DOHH2 (cell line): ENCODE data around the gene CUL3.
A peak's percentile ranks its signal among the peaks of the same experiment; 100 is the strongest.

Experiments
- H3F3A ChIP-seq: fragments of 200-600 bp; sonication (generic), shearing (Covaris generic); 2 replicates; pipeline ENCODE4 v1.6.0; 2016; ENCODE audit warnings: antibody characterized with exemption, mild to moderate bottlenecking; ENCODE audit not compliant: control insufficient read depth, insufficient read depth
- H3K27ac ChIP-seq: fragments of 200-600 bp; sonication (generic); 2 replicates; pipeline ENCODE4 v1.5.1; 2014; ENCODE audit warnings: low read depth, mild to moderate bottlenecking, low read length, moderate library complexity
- H3K27me3 ChIP-seq: fragments of 200-600 bp; sonication (generic); 2 replicates; pipeline ENCODE4 v1.6.1; 2014; ENCODE audit warnings: mild to moderate bottlenecking, low read length, mixed read lengths; ENCODE audit not compliant: control insufficient read depth
- H3K36me3 ChIP-seq: fragments of 200-600 bp; sonication (generic); 2 replicates; pipeline ENCODE4 v1.6.1; 2014; ENCODE audit warnings: mild to moderate bottlenecking, low read length, moderate library complexity, mixed read lengths; ENCODE audit not compliant: control insufficient read depth
- H3K4me1 ChIP-seq: fragments of 200-600 bp; sonication (generic); 2 replicates; pipeline ENCODE4 v1.6.1; 2014; ENCODE audit warnings: mild to moderate bottlenecking, low read length, mixed read lengths; ENCODE audit not compliant: control insufficient read depth
- H3K4me2 ChIP-seq: fragments of 200-600 bp; sonication (generic); 2 replicates; pipeline ENCODE4 v1.6.0; 2014; ENCODE audit warnings: mild to moderate bottlenecking, low read length, moderate library complexity
- H3K4me3 ChIP-seq: fragments of 200-600 bp; sonication (generic); 2 replicates; pipeline ENCODE4 v1.5.1; 2014; ENCODE audit warnings: mild to moderate bottlenecking, low read length, mixed read lengths
- H3K79me2 ChIP-seq: fragments of 200-600 bp; sonication (generic); 2 replicates; pipeline ENCODE4 v1.6.1; 2014; ENCODE audit warnings: mild to moderate bottlenecking, low read length, mixed read lengths; ENCODE audit not compliant: control insufficient read depth
- H3K9me2 ChIP-seq: fragments of 200-600 bp; sonication (generic); replicated peaks from 2 replicates; pipeline ENCODE4 v1.6.1; 2014; ENCODE audit warnings: mild to moderate bottlenecking, low read length, mixed read lengths; ENCODE audit not compliant: control insufficient read depth
- H3K9me3 ChIP-seq: fragments of 200-600 bp; sonication (generic); 2 replicates; pipeline ENCODE4 v1.6.1; 2014; ENCODE audit warnings: antibody characterized with exemption, low read length, mixed read lengths; ENCODE audit not compliant: control insufficient read depth, insufficient read depth
- H4K20me1 ChIP-seq: fragments of 200-600 bp; sonication (generic); 2 replicates; pipeline ENCODE4 v1.6.0; 2014; ENCODE audit warnings: low read depth, mild to moderate bottlenecking, antibody characterized with exemption, low read length, moderate library complexity; ENCODE audit not compliant: control insufficient read depth, insufficient read depth
- CTCF ChIP-seq: fragments of 200-600 bp; sonication (generic); IDR thresholded peaks from one replicate; pipeline ENCODE4 v1.5.1; 2014; ENCODE audit warnings: antibody characterized with exemption, mild to moderate bottlenecking, low read depth, low read length; ENCODE audit not compliant: poor library complexity, severe bottlenecking
- EZH2phosphoT487 ChIP-seq: fragments of 200-600 bp; sonication (generic); IDR thresholded peaks from 2 replicates; pipeline ENCODE4 v1.6.1; 2017; ENCODE audit warnings: borderline replicate concordance, mild to moderate bottlenecking, antibody characterized with exemption, low read length, moderate library complexity, mixed read lengths

CUL3 gene

DNA sequence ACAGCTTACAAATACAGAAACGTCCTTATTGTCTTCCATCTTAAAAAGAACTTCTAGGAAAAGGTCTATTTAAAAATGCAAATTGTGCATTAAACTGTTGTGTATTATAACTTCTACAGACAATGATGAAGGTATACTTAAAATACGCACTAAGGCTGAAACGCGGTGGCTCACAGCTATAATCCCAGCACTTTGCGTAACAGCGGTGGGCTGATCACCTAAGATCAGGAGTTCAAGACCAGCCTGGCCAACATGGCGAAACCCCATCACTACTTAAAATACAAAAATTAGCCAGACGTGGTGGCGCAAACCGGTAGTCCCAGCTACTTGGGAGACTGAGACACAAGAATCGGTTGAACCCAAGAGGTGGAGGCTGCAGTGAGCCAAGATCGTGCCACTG, 4.9 kb downstream of the CUL3 start:
- Histone ChIP-seq H3K4me1 (peaks cover 82% of the 10 kb centered on the region), H3K36me3 (peaks cover 83% of the 10 kb centered on the region), H3F3A (no peaks in the 10 kb centered on the region; the same call in 1 of the 2 replicates), H3K9me3 (no peaks in the 10 kb centered on the region), H3K9me2 (no peaks in the 10 kb centered on the region), H3K4me3 (peak overlapping the region; percentile 43), H3K4me2 (peak overlapping the region; percentile 69), H3K27me3 (no peaks in the 10 kb centered on the region), H4K20me1 (peaks cover 69% of the 10 kb centered on the region), H3K27ac (no peak overlapping the region), H3K79me2 (peaks cover 97% of the 10 kb centered on the region)
- TF ChIP-seq CTCF: no peak
- TF ChIP-seq EZH2phosphoT487: no peak

GRCh38 chr2:224579411-224579810, 5.8 kb downstream of the CUL3 start:
- Histone ChIP-seq H3K9me3 (no peaks in the 10 kb centered on the region), H3K27me3 (no peaks in the 10 kb centered on the region), H4K20me1 (peaks cover 71% of the 10 kb centered on the region), H3K4me1 (peaks cover 91% of the 10 kb centered on the region), H3K27ac (peak overlapping the region; percentile 8; the same call in 1 of the 2 replicates), H3K4me2 (peak overlapping the region; percentile 69), H3K79me2 (peaks cover 100% of the 10 kb centered on the region), H3K9me2 (no peaks in the 10 kb centered on the region), H3K36me3 (peaks cover 91% of the 10 kb centered on the region), H3F3A (no peaks in the 10 kb centered on the region; the same call in 1 of the 2 replicates), H3K4me3 (peak overlapping the region; percentile 43)
- TF ChIP-seq CTCF (no peak), EZH2phosphoT487 (no peak)

GRCh38 chr2:224577541-224577940, 7.6 kb downstream of the CUL3 start:
- H3K27ac ChIP-seq: no peak overlapping the region
- peaks cover 94% of the 10 kb centered on the region for H3K4me1 ChIP-seq

More at GRCh38 chr2:224577541-224577940, 7.6 kb downstream of the CUL3 start:
- TF ChIP-seq CTCF (no peak), EZH2phosphoT487 (no peak)
- peak overlapping the region; percentile 3; the same call in 1 of the 2 replicates for H3K4me3 ChIP-seq
- no peaks in the 10 kb centered on the region for H3K9me2 ChIP-seq
- no peaks in the 10 kb centered on the region for H3K9me3 ChIP-seq
- peak overlapping the region; percentile 69 for H3K4me2 ChIP-seq
- H4K20me1 ChIP-seq: peaks cover 61% of the 10 kb centered on the region
- peaks cover 100% of the 10 kb centered on the region for H3K79me2 ChIP-seq
- peaks cover 86% of the 10 kb centered on the region for H3K36me3 ChIP-seq
- no peaks in the 10 kb centered on the region for H3K27me3 ChIP-seq
- H3F3A ChIP-seq: no peaks in the 10 kb centered on the region; the same call in 1 of the 2 replicates
